ENCODE data around the gene SLC45A2.

- TF ChIP-seq POLR2A (IDR thresholded peaks at IDR 0.05) (no peak), CTCF (IDR thresholded peaks at IDR 0.05) (no peak)
Measured at GRCh38 chr5:33925278-33925677, 59.2 kb downstream of the SLC45A2 start.
